ENCODE results near the gene CPEB3. TPM values are rescaled to one million over a fixed set of nuclear protein-coding genes. Genes with fewer than 3 reads are reported as not detected.

CPEB3 gene
- total RNA-seq, 1 experiment from 2014 or later: 1.0 TPM

GRCh38 chr10:92131275-92131820, 159.5 kb downstream of the CPEB3 start:
- Histone ChIP-seq H2BK20ac (ENCODE audit: low read depth, low read length, poor library complexity, severe bottlenecking) (no peak overlapping the region), H2AK5ac (ENCODE audit: insufficient read length, low read length) (no peak overlapping the region), H2BK120ac (ENCODE audit: low read depth, low read length, poor library complexity, severe bottlenecking) (no peak overlapping the region), H3K9ac (ENCODE audit: extremely low read depth, insufficient read length, low read length) (no peak overlapping the region), H3K56ac (ENCODE audit: insufficient read length, low read depth, low read length) (no peak overlapping the region), H2BK15ac (ENCODE audit: low read depth, low read length) (no peak overlapping the region), H4K91ac (ENCODE audit: insufficient read length, low read depth, low read length) (no peak overlapping the region), H3T11ph (ENCODE audit: low read length) (no peak overlapping the region), H4K20me1 (ENCODE audit: control insufficient read depth, insufficient read depth, insufficient read length) (no peaks in the 10 kb centered on the region), H3K23me2 (ENCODE audit: insufficient read length, low read depth, low read length, poor library complexity, severe bottlenecking) (no peaks in the 10 kb centered on the region), H2BK5ac (ENCODE audit: insufficient read length, low read length) (no peak overlapping the region), H4K5ac (ENCODE audit: insufficient read length, low read depth, low read length) (no peak overlapping the region), H3K27me3 (ENCODE audit: insufficient read depth, low read length) (no peaks in the 10 kb centered on the region), H3K27ac (ENCODE audit: insufficient read length, low read depth, low read length) (no peak overlapping the region), H3K79me1 (ENCODE audit: insufficient read depth, low read depth, low read length, poor library complexity, severe bottlenecking) (no peaks in the 10 kb centered on the region), H4K8ac (replicated peaks; ENCODE audit: insufficient read length, low read depth, low read length) (no peak overlapping the region), H3K4ac (ENCODE audit: low read depth, low read length) (no peak overlapping the region), H3K14ac (ENCODE audit: insufficient read depth, low read length) (no peak overlapping the region), H2AFZ (ENCODE audit: low read length) (no peak overlapping the region), H3K4me1 (ENCODE audit: insufficient read depth, low read length) (no peaks in the 10 kb centered on the region), H3K23ac (ENCODE audit: insufficient read length, low read depth, low read length) (no peak overlapping the region), H3K4me2 (ENCODE audit: insufficient read depth, insufficient read length, low read length) (no peak overlapping the region), H3K9me3 (ENCODE audit: control insufficient read depth, low read depth, low read length) (no peaks in the 10 kb centered on the region), H3K79me2 (ENCODE audit: insufficient read depth, low read length) (no peaks in the 10 kb centered on the region), H3K18ac (ENCODE audit: insufficient read length, low read depth, low read length) (no peak overlapping the region), H2BK12ac (ENCODE audit: insufficient read length, low read depth, low read length) (no peak overlapping the region)
- no CpG with 5 or more reads among the region's 5 CpGs for WGBS (ENCODE audit: extremely low coverage, insufficient read length, low lambda C conversion rate)
- no peak for TF ChIP-seq CTCF (conservative IDR thresholded peaks at IDR 0.05)
- no peaks in the 10 kb centered on the region for H3K36me3 Mint-ChIP-seq (ENCODE audit: insufficient read depth in 1 of 3, low read depth in 3 of 3)
- DNase-seq: no peak
- H3K4me3 Mint-ChIP-seq: no peak overlapping the region
- H3K9me3 Mint-ChIP-seq: no peaks in the 10 kb centered on the region; a peak in 1 of 5 replicates
- H3K27ac Mint-ChIP-seq: no peak overlapping the region
- no peaks in the 10 kb centered on the region for H3K27me3 Mint-ChIP-seq (ENCODE audit: low read depth)
- no peaks in the 10 kb centered on the region for H3K4me1 Mint-ChIP-seq
